Mucosa of stomach (tissue), 1 donor: ENCODE measurements around the gene TCERG1L.
"Not testable (repeated sequence)": the region's sequence is repeated elsewhere in the genome, so short reads cannot be mapped to it uniquely, and the experiment has no call there.

Source experiments
- H3K27me3 ChIP-seq: one replicate; pipeline ENCODE4 v1.7.0; 2013; ENCODE audit warnings: mild to moderate bottlenecking, low read length; ENCODE audit not compliant: control insufficient read depth, insufficient read depth
- H3K36me3 ChIP-seq: one replicate; pipeline ENCODE4 v1.7.0; 2013; ENCODE audit warnings: low read length; ENCODE audit not compliant: control insufficient read depth, insufficient read depth
- H3K4me1 ChIP-seq: one replicate; pipeline ENCODE4 v1.7.0; 2013; ENCODE audit warnings: mild to moderate bottlenecking, low read length; ENCODE audit not compliant: control insufficient read depth, insufficient read depth
- H3K4me3 ChIP-seq: one replicate; pipeline ENCODE4 v1.7.0; 2013; ENCODE audit warnings: low read length
- H3K9ac ChIP-seq: one replicate; pipeline ENCODE4 v1.7.0; 2013; ENCODE audit warnings: mild to moderate bottlenecking, low read length, moderate library complexity
- H3K9me3 ChIP-seq: one replicate; pipeline ENCODE4 v1.7.0; 2013; ENCODE audit warnings: mild to moderate bottlenecking, low read length, moderate library complexity; ENCODE audit not compliant: control insufficient read depth
- donor health status: Pancreatic carcinoma.

TCERG1L gene

GRCh38 chr10:131142517-131143380 is 168.8 kb downstream of the TCERG1L start:
- no peak overlapping the region for H3K9ac ChIP-seq
- H3K27me3 ChIP-seq = peaks cover 2% of the 10 kb centered on the region

DNA sequence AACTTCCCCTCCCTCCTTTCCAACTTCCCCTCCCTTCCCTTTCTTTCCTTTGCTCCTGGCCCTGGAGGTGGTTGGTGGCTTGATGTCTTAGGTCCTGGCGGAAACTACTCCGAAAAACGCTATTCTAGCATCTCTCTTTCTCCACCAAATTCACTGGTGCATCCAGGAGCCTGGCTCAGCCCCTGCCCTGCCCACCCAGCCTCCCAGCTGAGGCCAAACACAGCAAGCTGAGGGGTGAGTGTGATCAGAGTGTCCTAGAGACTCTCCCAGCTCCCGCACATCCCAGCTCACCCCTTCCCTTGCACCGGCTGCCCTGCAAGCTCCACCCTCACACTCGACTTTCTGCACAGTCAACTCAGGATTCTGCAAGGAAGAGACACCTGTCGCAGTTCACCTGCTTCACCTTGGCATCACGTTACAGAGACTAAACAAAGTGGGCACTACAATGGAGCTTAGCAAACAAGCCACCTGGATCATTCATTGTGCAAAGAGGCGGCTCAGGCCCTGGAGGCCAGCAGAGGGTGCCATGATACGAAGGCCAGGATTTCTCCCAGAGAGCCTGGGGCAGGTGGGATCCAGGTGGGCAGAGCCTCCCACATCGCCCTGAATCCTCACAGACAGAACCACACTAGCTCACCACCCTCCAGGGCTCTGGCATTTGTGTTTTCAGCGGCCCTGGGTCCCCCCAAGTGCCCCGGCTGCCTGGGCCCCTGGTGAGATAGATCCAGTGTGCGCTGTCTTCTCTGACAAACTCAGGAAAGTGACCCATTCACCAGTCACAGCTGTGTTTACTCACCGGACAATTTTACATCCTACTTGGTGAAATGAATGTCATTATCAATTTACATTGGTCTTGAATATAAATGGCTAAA is 169.6 kb downstream of the TCERG1L start:
- no peaks in the 10 kb centered on the region for H3K4me1 ChIP-seq
- no peaks in the 10 kb centered on the region for H3K9me3 ChIP-seq
- no peak overlapping the region for H3K4me3 ChIP-seq
- H3K9ac ChIP-seq = no peak overlapping the region
- H3K27me3 ChIP-seq = no peaks in the 10 kb centered on the region
- H3K36me3 ChIP-seq = no peaks in the 10 kb centered on the region

More at GRCh38 chr10:131142517-131143380, 168.8 kb downstream of the TCERG1L start:
- H3K36me3 ChIP-seq = no peaks in the 10 kb centered on the region
- H3K4me3 ChIP-seq = no peak overlapping the region
- no peaks in the 10 kb centered on the region for H3K9me3 ChIP-seq
- no peaks in the 10 kb centered on the region for H3K4me1 ChIP-seq

GRCh38 chr10:131141207-131141606 is 170.3 kb downstream of the TCERG1L start:
- H3K9ac ChIP-seq = no peak overlapping the region
- no peaks in the 10 kb centered on the region for H3K27me3 ChIP-seq
- no peaks in the 10 kb centered on the region for H3K36me3 ChIP-seq
- no peak overlapping the region for H3K4me3 ChIP-seq
- no peaks in the 10 kb centered on the region for H3K4me1 ChIP-seq
- no peaks in the 10 kb centered on the region for H3K9me3 ChIP-seq

- Histone ChIP-seq H3K27me3 (no peaks in the 10 kb centered on the region), H3K4me3 (no peak overlapping the region), H3K9ac (no peak overlapping the region), H3K9me3 (no peaks in the 10 kb centered on the region), H3K4me1 (no peaks in the 10 kb centered on the region), H3K36me3 (no peaks in the 10 kb centered on the region)
These were observed 170.9 kb downstream of the TCERG1L start for GRCh38 chr10:131140606-131141005.

DNA sequence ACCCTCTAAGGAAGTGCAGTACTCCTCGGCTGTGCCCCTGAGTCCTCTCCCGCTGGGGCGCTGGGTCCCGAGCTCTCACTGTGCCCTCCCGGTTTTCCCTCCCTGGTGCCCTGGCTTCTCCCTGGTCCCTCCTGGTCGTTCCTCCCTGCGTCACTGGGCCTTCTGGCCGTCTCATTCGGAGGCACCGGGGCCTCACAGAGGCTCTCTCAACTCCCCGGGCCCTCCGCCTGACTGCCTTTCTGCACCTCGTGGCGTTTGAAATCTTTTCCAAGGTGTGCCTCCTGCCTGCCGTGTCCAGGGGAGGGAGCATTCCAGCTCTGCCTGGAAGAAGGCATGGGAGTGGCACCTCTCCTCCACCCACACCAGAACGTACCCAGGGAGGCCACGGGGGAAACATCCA is 174.3 kb downstream of the TCERG1L start:
- Histone ChIP-seq H3K4me3 (no peak overlapping the region), H3K4me1 (no peaks in the 10 kb centered on the region), H3K36me3 (no peaks in the 10 kb centered on the region), H3K9ac (no peak overlapping the region), H3K27me3 (no peaks in the 10 kb centered on the region), H3K9me3 (no peaks in the 10 kb centered on the region)

- H3K9me3 ChIP-seq, H3K36me3 ChIP-seq, H3K4me3 ChIP-seq, H3K9ac ChIP-seq, H3K27me3 ChIP-seq, H3K4me1 ChIP-seq: not testable (repeated sequence)
These were observed 175.2 kb downstream of the TCERG1L start for GRCh38 chr10:131136336-131136735.

DNA sequence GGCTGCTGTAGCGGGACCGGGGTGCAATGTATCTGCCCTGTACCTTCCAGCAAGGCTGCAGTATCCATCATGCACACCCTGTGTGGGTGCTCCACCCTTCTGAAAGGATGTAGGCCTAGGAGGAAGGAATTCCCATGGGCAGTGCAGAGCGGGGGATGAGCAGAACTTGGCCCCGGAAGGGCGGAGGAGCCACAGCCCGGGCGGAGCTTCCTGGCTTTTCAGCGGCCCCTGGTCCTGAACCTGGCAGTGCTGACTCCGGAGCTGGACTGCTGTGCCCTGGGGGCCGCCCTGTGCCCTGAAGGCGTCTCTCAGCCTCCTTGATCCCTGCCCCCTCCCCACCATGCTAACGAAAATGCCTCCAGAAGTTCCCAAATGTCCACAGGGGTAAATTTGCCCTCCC is 175.8 kb downstream of the TCERG1L start:
- Histone ChIP-seq H3K4me1 (no peaks in the 10 kb centered on the region), H3K4me3 (no peak overlapping the region), H3K9ac (no peak overlapping the region), H3K36me3 (no peaks in the 10 kb centered on the region), H3K9me3 (no peaks in the 10 kb centered on the region), H3K27me3 (no peaks in the 10 kb centered on the region)

DNA sequence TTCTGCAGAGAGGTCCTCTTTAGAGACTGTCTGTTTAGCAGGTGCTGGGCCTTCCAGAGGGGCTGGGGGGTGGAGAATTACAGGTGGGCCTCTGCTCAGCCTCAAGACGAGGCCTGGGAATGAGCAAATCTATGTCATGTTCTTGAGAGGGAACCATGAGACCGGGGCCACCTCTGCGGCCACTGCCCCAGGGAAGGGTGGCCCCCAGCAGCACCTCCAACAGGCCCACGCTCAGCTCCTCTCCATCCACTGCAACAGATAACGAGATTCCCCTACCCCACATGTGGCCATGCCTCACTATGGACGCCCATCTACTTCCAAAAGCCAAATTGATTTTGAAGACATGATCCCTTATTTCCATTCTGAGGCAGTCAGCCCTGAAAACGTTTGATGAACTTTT is 176.9 kb downstream of the TCERG1L start:
- Histone ChIP-seq H3K4me3 (no peak overlapping the region), H3K36me3 (no peaks in the 10 kb centered on the region), H3K27me3 (no peaks in the 10 kb centered on the region), H3K4me1 (no peaks in the 10 kb centered on the region), H3K9ac (no peak overlapping the region), H3K9me3 (no peaks in the 10 kb centered on the region)

GRCh38 chr10:131134001-131134576 is 177.4 kb downstream of the TCERG1L start:
- H3K4me1 ChIP-seq = no peaks in the 10 kb centered on the region
- no peak overlapping the region for H3K9ac ChIP-seq
- H3K4me3 ChIP-seq = no peak overlapping the region
- no peaks in the 10 kb centered on the region for H3K9me3 ChIP-seq
- H3K27me3 ChIP-seq = no peaks in the 10 kb centered on the region
- no peaks in the 10 kb centered on the region for H3K36me3 ChIP-seq

DNA sequence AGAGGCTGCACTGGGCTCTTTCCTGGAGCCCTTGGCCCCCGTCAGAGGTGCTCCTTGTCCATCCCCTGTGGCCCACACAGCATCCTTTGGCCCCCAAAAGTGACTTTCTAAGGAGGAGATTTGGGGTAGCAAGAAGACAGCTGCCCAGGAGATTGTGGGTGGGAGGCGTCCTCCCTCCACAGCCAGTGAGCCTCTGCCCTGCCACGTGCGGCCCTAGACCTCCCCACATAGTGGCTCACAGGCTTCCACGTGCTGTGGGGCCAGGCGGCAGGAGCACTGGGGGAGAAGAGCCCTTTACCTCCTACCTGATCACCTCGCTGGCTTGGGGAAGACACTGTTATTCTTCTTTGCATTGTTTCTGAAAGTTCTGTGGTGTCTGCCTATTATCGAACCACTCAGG is 178.8 kb downstream of the TCERG1L start:
- Histone ChIP-seq H3K9ac (no peak overlapping the region), H3K4me3 (no peak overlapping the region), H3K27me3 (no peaks in the 10 kb centered on the region), H3K4me1 (no peaks in the 10 kb centered on the region), H3K9me3 (no peaks in the 10 kb centered on the region), H3K36me3 (no peaks in the 10 kb centered on the region)

DNA sequence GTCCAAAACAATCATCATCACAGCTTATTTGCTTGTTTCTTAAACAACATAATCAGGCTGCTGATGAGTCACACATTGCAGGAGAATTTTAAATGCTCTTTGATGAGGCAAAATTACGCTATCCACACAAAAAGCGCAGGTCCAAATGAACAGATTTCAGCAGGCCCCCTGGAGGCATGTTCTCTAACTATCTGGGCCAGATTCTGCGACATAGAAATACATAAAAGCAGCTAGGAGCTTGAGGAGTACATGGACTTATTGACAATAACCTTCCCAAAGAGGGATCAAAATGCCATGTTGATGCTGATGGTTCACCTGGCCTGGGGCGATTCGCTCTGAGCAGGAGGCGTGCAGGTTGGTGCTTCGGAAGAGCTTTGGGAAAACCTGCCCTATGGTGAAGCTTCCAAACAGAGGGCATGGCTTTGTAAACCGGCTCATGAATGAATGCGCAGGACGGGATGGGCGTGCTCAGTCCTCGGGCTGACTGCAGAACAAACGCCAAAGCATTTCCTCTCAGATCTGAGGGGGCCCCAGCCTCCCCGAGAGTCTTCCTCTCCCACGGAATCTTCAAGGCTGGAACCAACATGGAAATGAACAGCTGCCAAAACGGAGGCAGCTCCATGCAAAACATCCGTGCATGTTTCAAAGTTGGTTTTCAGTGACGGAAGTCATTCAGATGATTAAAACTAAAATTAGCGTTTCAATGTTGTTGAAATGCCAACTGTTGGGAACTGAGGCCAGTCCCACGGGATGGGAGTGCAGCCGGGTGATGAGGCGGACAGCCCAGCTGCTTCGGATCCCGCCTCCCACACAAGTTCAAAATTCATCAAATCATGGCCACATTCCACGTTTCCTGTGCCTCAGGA is 179.6 kb downstream of the TCERG1L start:
- Histone ChIP-seq H3K4me3 (no peak overlapping the region), H3K9me3 (no peaks in the 10 kb centered on the region)

More for the DNA sequence above, 179.6 kb downstream of the TCERG1L start:
- H3K36me3 ChIP-seq = no peaks in the 10 kb centered on the region
- no peaks in the 10 kb centered on the region for H3K27me3 ChIP-seq
- H3K9ac ChIP-seq = no peak overlapping the region
- H3K4me1 ChIP-seq = no peaks in the 10 kb centered on the region
